MM.1S (cell line): ENCODE measurements around the gene PAPPA.

Experiments used
- CTCF ChIP-seq: fragments of 300-600 bp; sonication (generic); IDR thresholded peaks from 2 replicates; pipeline ENCODE4 v1.5.1; 2016; ENCODE audit warnings: antibody characterized with exemption, low read length, mixed read lengths
- EZH2 ChIP-seq: fragments of 300-600 bp; sonication (generic); optimal IDR thresholded peaks from 2 replicates; pipeline ENCODE3; 2017; ENCODE audit warnings: low read depth, mild to moderate bottlenecking, antibody characterized with exemption, low read length, mixed read lengths

- TF ChIP-seq CTCF (no peak), EZH2 (no peak)
Measured at GRCh38 chr9:116147821-116148220, 5.8 kb upstream of the PAPPA start.
